BE2C (cell line): ENCODE measurements around the gene CEACAM16.

Experiments
- DNase-seq: peaks from one replicate; pipeline ENCODE4 v3.0.0-alpha.2; 2020
- H3K27me3 ChIP-seq: fragments of 250-450 bp; sonication (Bioruptor Pico); 2 replicates; pipeline ENCODE4 v1.5.1; 2020; ENCODE audit warnings: mild to moderate bottlenecking
- H3K36me3 ChIP-seq: fragments of 250-450 bp; sonication (Bioruptor Pico); 2 replicates; pipeline ENCODE4 v1.5.1; 2020; ENCODE audit warnings: mild to moderate bottlenecking
- H3K4me1 ChIP-seq: fragments of 250-450 bp; sonication (Bioruptor Pico); 2 replicates; pipeline ENCODE4 v1.5.1; 2020
- H3K4me3 ChIP-seq: 2 replicates; pipeline ENCODE4 v1.5.1; 2011; ENCODE audit warnings: low read depth, low read length
- H3K9me3 ChIP-seq: fragments of 250-450 bp; sonication (Bioruptor Pico); 2 replicates; pipeline ENCODE4 v1.5.1; 2020
- CTCF ChIP-seq: IDR thresholded peaks from 2 replicates; pipeline ENCODE4 v1.5.1; 2012; ENCODE audit warnings: mild to moderate bottlenecking, low read depth, low read length

Gene CEACAM16

DNA sequence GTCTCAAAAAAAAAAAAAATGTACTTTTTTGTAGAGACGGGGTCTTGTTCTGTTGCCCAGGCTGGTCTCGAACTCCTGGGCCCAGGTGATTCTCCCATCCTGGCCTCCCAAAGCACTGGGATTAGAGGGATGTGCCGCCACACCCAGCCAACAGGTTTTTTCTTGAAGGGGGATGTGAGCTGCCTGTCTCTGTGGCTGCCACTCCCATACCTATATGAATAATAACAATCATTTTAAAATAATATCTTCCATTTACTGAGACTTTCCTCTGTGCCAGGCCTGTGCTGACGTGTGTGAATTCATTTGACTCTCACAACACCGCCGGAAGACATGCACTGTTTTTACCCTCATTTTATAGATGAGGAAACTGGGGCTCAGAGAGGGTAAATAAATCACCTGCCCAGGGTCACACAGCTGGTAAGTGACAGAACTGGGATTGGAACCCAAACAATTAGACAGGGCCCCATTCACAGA lies 42.3 kb downstream of the CEACAM16 start:
- DNase-seq: no peak
- peaks cover 15% of the 10 kb centered on the region for H3K4me1 ChIP-seq
- no peaks in the 10 kb centered on the region for H3K36me3 ChIP-seq
- H3K9me3 ChIP-seq: no peaks in the 10 kb centered on the region
- TF ChIP-seq CTCF: no peak
- H3K27me3 ChIP-seq: no peaks in the 10 kb centered on the region
- H3K4me3 ChIP-seq: no peak overlapping the region

DNA sequence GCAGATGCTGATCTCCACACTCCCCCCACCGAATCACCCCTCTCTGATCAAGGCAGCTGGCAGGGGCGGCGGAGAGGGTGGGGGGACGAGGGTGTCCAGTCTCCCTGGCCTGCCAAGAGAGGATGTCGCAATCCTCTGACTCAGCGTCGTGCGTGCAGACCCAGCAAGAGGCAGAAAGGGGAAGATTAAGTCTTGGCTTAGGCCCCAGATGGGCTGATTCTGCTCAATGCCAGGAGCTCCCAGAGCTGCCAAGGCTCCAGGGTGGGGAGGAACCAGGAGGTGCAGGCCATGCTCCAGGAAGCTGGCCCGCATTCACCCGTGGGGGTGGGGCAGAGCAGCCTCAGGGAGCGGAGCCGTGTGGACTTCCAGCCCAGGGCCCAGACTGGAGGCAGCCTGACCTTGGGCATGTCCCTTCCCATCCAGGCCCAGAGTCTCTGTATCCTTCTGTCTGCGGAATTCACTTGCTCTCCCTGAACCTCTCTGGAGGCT lies 42.9 kb downstream of the CEACAM16 start:
- no peaks in the 10 kb centered on the region for H3K36me3 ChIP-seq
- H3K4me1 ChIP-seq: peaks cover 15% of the 10 kb centered on the region
- no peak overlapping the region for H3K4me3 ChIP-seq
- DNase-seq: peak; percentile 97
- TF ChIP-seq CTCF: no peak
- H3K27me3 ChIP-seq: no peaks in the 10 kb centered on the region
- no peaks in the 10 kb centered on the region for H3K9me3 ChIP-seq

DNA sequence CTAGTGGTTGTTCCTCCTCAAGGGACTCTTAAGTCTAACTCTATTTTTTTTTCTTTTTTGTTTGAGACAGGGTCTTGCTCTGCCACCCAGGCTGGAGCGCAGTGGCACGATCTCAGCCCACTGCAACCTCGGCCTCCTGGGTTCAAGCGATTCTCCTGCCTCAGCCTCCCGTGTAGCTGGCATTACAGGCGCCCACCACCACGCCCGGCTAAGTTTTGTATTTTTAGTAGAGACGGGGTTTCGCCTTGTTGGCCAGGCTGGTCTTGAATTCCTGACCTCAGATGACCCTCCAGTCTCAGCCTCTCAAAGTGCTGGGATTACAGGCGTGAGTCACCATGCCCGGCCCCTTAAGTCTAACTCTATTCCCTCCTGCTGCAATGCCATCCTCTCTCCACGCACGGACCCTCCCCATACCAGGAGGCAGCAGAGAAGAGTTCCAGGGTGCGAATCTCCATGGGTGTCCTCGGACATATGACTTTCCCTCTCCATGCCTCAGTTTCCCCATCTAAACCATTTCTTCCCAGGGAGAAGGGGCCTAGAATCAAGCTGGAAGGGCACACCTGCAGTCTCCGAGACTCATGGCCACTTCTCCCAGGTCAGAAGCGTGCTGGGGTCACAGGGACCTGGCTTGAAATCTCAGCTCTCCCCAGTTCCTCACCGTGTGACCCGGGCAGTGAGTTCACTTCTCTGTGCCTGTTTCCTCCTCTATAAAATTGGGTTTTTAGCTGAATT lies 43.5 kb downstream of the CEACAM16 start:
- H3K9me3 ChIP-seq: no peaks in the 10 kb centered on the region
- H3K4me3 ChIP-seq: no peak overlapping the region
- no peaks in the 10 kb centered on the region for H3K27me3 ChIP-seq
- peaks cover 15% of the 10 kb centered on the region for H3K4me1 ChIP-seq
- DNase-seq: no peak
- H3K36me3 ChIP-seq: no peaks in the 10 kb centered on the region
- TF ChIP-seq CTCF: no peak

DNA sequence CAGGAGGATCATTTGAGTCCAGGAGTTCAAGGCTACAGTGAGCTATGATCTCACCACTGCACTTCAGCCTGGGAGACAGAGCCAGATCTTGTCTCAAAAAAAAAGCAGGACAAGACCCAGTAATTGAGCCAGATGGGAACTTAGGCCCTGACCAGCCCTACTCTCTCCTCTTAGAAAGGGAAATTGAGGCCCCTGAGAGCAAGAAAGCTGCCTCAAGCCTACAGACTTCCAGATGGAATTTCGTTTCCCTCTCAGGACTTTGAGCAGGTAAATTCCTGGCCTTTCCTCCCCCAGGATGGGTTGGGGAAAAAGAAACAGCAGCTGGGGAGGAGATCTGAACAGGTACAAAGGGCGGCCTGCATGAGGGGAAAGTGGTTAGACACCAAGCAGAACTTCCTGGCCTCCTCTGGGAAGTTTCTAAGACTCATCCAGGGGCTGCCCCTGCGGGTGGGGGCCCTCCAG lies 46.0 kb downstream of the CEACAM16 start:
- peaks cover 15% of the 10 kb centered on the region for H3K4me1 ChIP-seq
- no peak for TF ChIP-seq CTCF
- no peaks in the 10 kb centered on the region for H3K27me3 ChIP-seq
- H3K36me3 ChIP-seq: no peaks in the 10 kb centered on the region
- no peak for DNase-seq
- H3K4me3 ChIP-seq: no peak overlapping the region
- no peaks in the 10 kb centered on the region for H3K9me3 ChIP-seq

DNA sequence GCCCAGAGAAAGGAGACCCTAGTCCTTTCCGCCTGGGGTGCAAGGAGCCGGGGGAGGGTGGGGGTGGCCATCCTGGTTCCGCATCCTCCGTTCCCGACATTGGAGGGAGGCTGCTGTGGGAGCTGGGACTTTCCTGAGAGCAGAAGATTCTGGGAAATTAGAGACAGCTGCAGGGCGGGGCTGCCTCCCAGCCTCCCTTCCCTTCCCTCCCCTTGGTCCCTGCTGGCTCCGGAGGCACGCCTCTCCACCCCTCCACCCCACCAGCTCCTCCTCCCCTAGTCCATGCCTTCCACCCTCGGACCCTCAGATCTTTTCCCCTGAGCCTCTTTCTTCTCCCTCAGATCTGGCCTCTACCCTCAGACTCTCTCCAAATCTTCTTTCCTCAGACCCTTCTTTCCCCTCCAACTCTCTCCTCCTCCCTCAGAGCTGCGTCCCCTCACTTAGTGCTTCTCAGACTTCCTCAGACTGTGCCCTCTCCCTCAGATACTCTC lies 46.4 kb downstream of the CEACAM16 start:
- H3K4me1 ChIP-seq: peaks cover 15% of the 10 kb centered on the region
- TF ChIP-seq CTCF: no peak
- no peaks in the 10 kb centered on the region for H3K27me3 ChIP-seq
- DNase-seq: peak; percentile 42
- H3K4me3 ChIP-seq: no peak overlapping the region
- no peaks in the 10 kb centered on the region for H3K9me3 ChIP-seq
- H3K36me3 ChIP-seq: no peaks in the 10 kb centered on the region
